HEK293 (cell line): ENCODE data around the gene CSTF1.

Experiments used
- CTCF ChIP-seq: fragments of 450-650 bp; formaldehyde crosslinking; IDR thresholded peaks from 2 replicates; pipeline ENCODE4 v1.5.1; 2016; ENCODE audit warnings: missing biosample characterization, missing genetic modification characterization
- ELK4 ChIP-seq: IDR thresholded peaks from 2 replicates; pipeline ENCODE4 v1.6.1; 2011; ENCODE audit warnings: mild to moderate bottlenecking, low read depth, low read length, borderline replicate concordance
- MYNN ChIP-seq: fragments of 450-650 bp; formaldehyde crosslinking; IDR thresholded peaks from 2 replicates; pipeline ENCODE4 v1.5.1; 2016; ENCODE audit warnings: missing biosample characterization, missing genetic modification characterization, borderline replicate concordance
- ZNF426 ChIP-seq: fragments of 450-650 bp; formaldehyde crosslinking; IDR thresholded peaks from 2 replicates; pipeline ENCODE4 v1.5.1; 2017; ENCODE audit warnings: missing biosample characterization, missing genetic modification characterization, mild to moderate bottlenecking, inconsistent platforms, moderate library complexity

DNA sequence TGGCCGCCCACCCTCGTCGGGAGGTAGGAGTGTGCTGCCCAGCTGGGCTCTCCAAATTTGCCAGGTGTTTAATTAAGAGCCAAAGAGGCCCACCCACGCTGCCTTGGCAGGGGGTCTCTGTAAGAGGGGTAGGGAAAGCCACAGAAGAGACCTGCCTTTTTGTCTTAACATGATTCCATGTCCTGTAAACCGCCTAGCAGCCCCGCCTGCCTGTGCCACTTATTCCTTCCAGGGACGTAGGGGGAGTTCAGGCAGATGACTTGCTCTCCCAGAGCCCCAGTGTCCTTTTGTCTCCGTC lies 31.6 kb upstream of the CSTF1 start:
- TF ChIP-seq ZNF426 (tag by site-specific recombination), result no peak
- TF ChIP-seq ELK4, result no peak
- TF ChIP-seq CTCF (tag by site-specific recombination), result no peak
- no peak for TF ChIP-seq MYNN
